Keratinocyte (primary cell): Measurements from ENCODE around the gene PTOV1. TPM values are rescaled to one million over a fixed set of nuclear protein-coding genes. Genes with fewer than 3 reads are reported as not detected.

ENCODE experiments used
- DNase-seq: peaks from one replicate; pipeline ENCODE4 v3.0.0-alpha.2; 2011; ENCODE audit warnings: low read depth, missing footprints, low spot score
- FAIRE-seq: peaks from 2 replicates; lab custom pipeline; 2011; peaks lifted over from hg19 to GRCh38; lab: Jason Lieb, UNC
- H2AFZ ChIP-seq: 2 replicates; pipeline ENCODE4 v1.6.0; 2012; ENCODE audit warnings: low read length, control low read depth, inconsistent platforms; ENCODE audit not compliant: control insufficient read depth
- H3K27ac ChIP-seq: 2 replicates; pipeline ENCODE4 v1.5.1; 2011; ENCODE audit warnings: low read length; ENCODE audit not compliant: control insufficient read depth, insufficient read depth
- H3K27me3 ChIP-seq: 3 replicates; pipeline ENCODE4 v1.6.0; 2011; ENCODE audit warnings: low read length; ENCODE audit not compliant: control insufficient read depth, insufficient read depth; ENCODE audit errors: extremely low read depth
- H3K36me3 ChIP-seq, 2 experiments: 2 replicates in 1 of 2; 3 replicates in 1 of 2; pipeline ENCODE4 v1.5.1; 2011; ENCODE audit warnings: low read length in 2 of 2, mild to moderate bottlenecking in 1 of 2; ENCODE audit not compliant: control insufficient read depth in 2 of 2, insufficient read depth in 2 of 2; ENCODE audit errors: extremely low read depth in 1 of 2
- H3K4me1 ChIP-seq: 3 replicates; pipeline ENCODE4 v1.5.1; 2011; ENCODE audit warnings: low read length; ENCODE audit not compliant: control insufficient read depth, insufficient read depth; ENCODE audit errors: extremely low read depth
- H3K4me2 ChIP-seq: 3 replicates; pipeline ENCODE4 v1.6.0; 2011; ENCODE audit warnings: low read depth, low read length; ENCODE audit not compliant: control insufficient read depth, insufficient read depth; ENCODE audit errors: extremely low read depth
- H3K4me3 ChIP-seq, 3 experiments: fragments of 200-600 bp in 1 of 3; sonication (generic) in 1 of 3; 2 replicates in 2 of 3; 3 replicates in 1 of 3; pipeline ENCODE4 v1.5.1; 2011 to 2016; ENCODE audit warnings: low read length in 3 of 3, mild to moderate bottlenecking in 3 of 3, control low read depth in 2 of 3, inconsistent platforms in 1 of 3, low read depth in 1 of 3, mixed read lengths in 1 of 3, mixed run types in 1 of 3, moderate library complexity in 1 of 3; ENCODE audit not compliant: control insufficient read depth in 2 of 3, insufficient read depth in 2 of 3; ENCODE audit errors: extremely low read depth in 1 of 3
- H3K79me2 ChIP-seq: 2 replicates; pipeline ENCODE4 v1.6.0; 2012; ENCODE audit warnings: low read length; ENCODE audit not compliant: control insufficient read depth, insufficient read depth
- H3K9ac ChIP-seq: 3 replicates; pipeline ENCODE4 v1.6.0; 2011; ENCODE audit warnings: low read length; ENCODE audit not compliant: control insufficient read depth, insufficient read depth; ENCODE audit errors: extremely low read depth
- H3K9me1 ChIP-seq: 3 replicates; pipeline ENCODE4 v1.6.0; 2011; ENCODE audit warnings: low read length; ENCODE audit not compliant: control insufficient read depth, insufficient read depth; ENCODE audit errors: extremely low read depth
- H3K9me3 ChIP-seq: 2 replicates; pipeline ENCODE4 v1.5.1; 2012; ENCODE audit warnings: low read depth, low read length; ENCODE audit not compliant: control insufficient read depth
- H4K20me1 ChIP-seq: 3 replicates; pipeline ENCODE4 v1.6.0; 2011; ENCODE audit warnings: low read length; ENCODE audit not compliant: control insufficient read depth, insufficient read depth; ENCODE audit errors: extremely low read depth
- CTCF ChIP-seq, 3 experiments: IDR thresholded peaks in 1 of 3; conservative IDR thresholded peaks in 1 of 3; optimal IDR thresholded peaks in 1 of 3; 2 replicates in 2 of 3; 3 replicates in 1 of 3; pipeline versions ENCODE3 to v1.5.1; 2011; ENCODE audit warnings: low read length in 3 of 3, mild to moderate bottlenecking in 3 of 3, moderate library complexity in 2 of 3, control low read depth in 1 of 3, inconsistent platforms in 1 of 3; ENCODE audit not compliant: insufficient read depth in 2 of 3; ENCODE audit errors: extremely low read depth in 1 of 3
- EZH2 ChIP-seq: IDR thresholded peaks from one replicate; pipeline ENCODE4 v1.6.1; 2012; ENCODE audit warnings: inconsistent platforms, mild to moderate bottlenecking, low read length, moderate library complexity
- dilution Hi-C: fragments of 300-500 bp; cut with MboI; formaldehyde crosslinking; loops from one replicate; pipeline ENCODE4 v1.7.0; 2020; ENCODE audit warnings: low sequenced_read_pairs; ENCODE audit not compliant: extremely low pct_ligation_motif_present
- polyA plus RNA-seq, 5 experiments: library from polyadenylated mRNA; depleted of rRNA in 3 of 5; stranded (reverse) in 3 of 5; stranded (forward) in 1 of 5; unstranded in 1 of 5; fragments of >200 nt; gene quantifications; 1 replicate in 1 of 5; 2 replicates in 3 of 5; 3 replicates in 1 of 5; pipeline versions ENCODE4 v1.2.1 to v1.2.3, GENCODE V29; 2011 to 2012; ENCODE audit warnings: missing spikeins in 2 of 5, low read depth in 1 of 5, low replicate concordance in 1 of 5

Gene PTOV1
- polyA plus RNA-seq, 1 donor (not counting 4 experiments of a cell fraction or from before 2014, with no cell fraction given): 22.9 TPM

GRCh38 chr19:49881186-49881585 lies 30.2 kb downstream of the PTOV1 start:
- H3K9me1 ChIP-seq: no peaks in the 10 kb centered on the region
- no peak overlapping the region for H3K4me3 ChIP-seq
- no peak overlapping the region for H2AFZ ChIP-seq
- H3K79me2 ChIP-seq: peaks cover 11% of the 10 kb centered on the region
- H3K27ac ChIP-seq: no peak overlapping the region
- dilution Hi-C loops: no loop called here
- H4K20me1 ChIP-seq: no peaks in the 10 kb centered on the region
- no peak for TF ChIP-seq CTCF (optimal IDR thresholded peaks at IDR 0.05 in 1 of 3, IDR thresholded peaks at IDR 0.05 in 1 of 3, conservative IDR thresholded peaks at IDR 0.05 in 1 of 3; ENCODE audit: extremely low read depth in 1 of 3, insufficient read depth in 2 of 3, low read length in 3 of 3)
- TF ChIP-seq EZH2: no peak
- peaks cover 13% of the 10 kb centered on the region for H3K4me1 ChIP-seq
- FAIRE-seq (no peak), DNase-seq (no peak)
- H3K9me3 ChIP-seq: peaks cover 4% of the 10 kb centered on the region
- H3K27me3 ChIP-seq: no peaks in the 10 kb centered on the region
- H3K36me3 ChIP-seq: peaks cover 31 to 34% of the 10 kb centered on the region in 2 experiments
- no peak overlapping the region for H3K9ac ChIP-seq
- H3K4me2 ChIP-seq: no peak overlapping the region

GRCh38 chr19:49881672-49882394 lies 30.9 kb downstream of the PTOV1 start:
- TF ChIP-seq EZH2 (no peak), CTCF (optimal IDR thresholded peaks at IDR 0.05 in 1 of 3, IDR thresholded peaks at IDR 0.05 in 1 of 3, conservative IDR thresholded peaks at IDR 0.05 in 1 of 3; ENCODE audit: extremely low read depth in 1 of 3, insufficient read depth in 2 of 3, low read length in 3 of 3) (no peak)
- H3K27me3 ChIP-seq: no peaks in the 10 kb centered on the region
- H3K4me1 ChIP-seq: peaks cover 13% of the 10 kb centered on the region
- H3K9me3 ChIP-seq: peaks cover 4% of the 10 kb centered on the region
- dilution Hi-C loops: no loop called here
- no peak overlapping the region for H2AFZ ChIP-seq
- H3K36me3 ChIP-seq: peaks cover 31 to 34% of the 10 kb centered on the region in 2 experiments
- H4K20me1 ChIP-seq: no peaks in the 10 kb centered on the region
- no peak overlapping the region for H3K4me2 ChIP-seq
- peaks cover 9% of the 10 kb centered on the region for H3K79me2 ChIP-seq
- no peak for DNase-seq
- no peak overlapping the region for H3K27ac ChIP-seq
- no peak overlapping the region for H3K4me3 ChIP-seq
- no peak for FAIRE-seq
- H3K9me1 ChIP-seq: no peaks in the 10 kb centered on the region
- no peak overlapping the region for H3K9ac ChIP-seq
